ENCODE data around the gene PTX4. TPM values are rescaled to one million over a fixed set of nuclear protein-coding genes. Genes with fewer than 3 reads are reported as not detected.

PTX4 gene
- total and polyA plus RNA-seq, 2 experiments from 2014 or later = not detected

DNA sequence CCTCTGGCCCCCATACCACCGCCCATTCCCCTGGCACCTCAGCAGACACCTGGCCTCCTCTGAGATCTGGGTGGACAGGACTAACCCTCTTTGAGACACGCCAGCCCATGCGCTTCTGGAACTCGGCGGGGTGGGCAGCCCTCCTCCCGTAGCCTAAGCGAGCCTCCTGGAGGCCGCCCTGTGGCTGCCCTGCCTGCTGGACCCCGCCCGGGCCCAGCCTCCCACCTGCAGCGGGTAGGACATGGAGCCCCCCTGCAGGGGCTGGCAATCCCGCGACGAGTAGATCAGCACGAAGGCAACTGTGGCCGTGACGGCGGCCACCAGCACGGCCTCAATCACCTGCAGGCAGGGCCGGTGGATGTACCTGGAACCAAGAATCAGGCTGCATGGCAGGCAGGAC, 36.2 kb downstream of the PTX4 start:
- H3K36me3 ChIP-seq (ENCODE audit: insufficient read depth) = no peaks in the 10 kb centered on the region
- H3K27me3 ChIP-seq (ENCODE audit: insufficient read depth) = no peaks in the 10 kb centered on the region
- TF ChIP-seq, protein P1, sequence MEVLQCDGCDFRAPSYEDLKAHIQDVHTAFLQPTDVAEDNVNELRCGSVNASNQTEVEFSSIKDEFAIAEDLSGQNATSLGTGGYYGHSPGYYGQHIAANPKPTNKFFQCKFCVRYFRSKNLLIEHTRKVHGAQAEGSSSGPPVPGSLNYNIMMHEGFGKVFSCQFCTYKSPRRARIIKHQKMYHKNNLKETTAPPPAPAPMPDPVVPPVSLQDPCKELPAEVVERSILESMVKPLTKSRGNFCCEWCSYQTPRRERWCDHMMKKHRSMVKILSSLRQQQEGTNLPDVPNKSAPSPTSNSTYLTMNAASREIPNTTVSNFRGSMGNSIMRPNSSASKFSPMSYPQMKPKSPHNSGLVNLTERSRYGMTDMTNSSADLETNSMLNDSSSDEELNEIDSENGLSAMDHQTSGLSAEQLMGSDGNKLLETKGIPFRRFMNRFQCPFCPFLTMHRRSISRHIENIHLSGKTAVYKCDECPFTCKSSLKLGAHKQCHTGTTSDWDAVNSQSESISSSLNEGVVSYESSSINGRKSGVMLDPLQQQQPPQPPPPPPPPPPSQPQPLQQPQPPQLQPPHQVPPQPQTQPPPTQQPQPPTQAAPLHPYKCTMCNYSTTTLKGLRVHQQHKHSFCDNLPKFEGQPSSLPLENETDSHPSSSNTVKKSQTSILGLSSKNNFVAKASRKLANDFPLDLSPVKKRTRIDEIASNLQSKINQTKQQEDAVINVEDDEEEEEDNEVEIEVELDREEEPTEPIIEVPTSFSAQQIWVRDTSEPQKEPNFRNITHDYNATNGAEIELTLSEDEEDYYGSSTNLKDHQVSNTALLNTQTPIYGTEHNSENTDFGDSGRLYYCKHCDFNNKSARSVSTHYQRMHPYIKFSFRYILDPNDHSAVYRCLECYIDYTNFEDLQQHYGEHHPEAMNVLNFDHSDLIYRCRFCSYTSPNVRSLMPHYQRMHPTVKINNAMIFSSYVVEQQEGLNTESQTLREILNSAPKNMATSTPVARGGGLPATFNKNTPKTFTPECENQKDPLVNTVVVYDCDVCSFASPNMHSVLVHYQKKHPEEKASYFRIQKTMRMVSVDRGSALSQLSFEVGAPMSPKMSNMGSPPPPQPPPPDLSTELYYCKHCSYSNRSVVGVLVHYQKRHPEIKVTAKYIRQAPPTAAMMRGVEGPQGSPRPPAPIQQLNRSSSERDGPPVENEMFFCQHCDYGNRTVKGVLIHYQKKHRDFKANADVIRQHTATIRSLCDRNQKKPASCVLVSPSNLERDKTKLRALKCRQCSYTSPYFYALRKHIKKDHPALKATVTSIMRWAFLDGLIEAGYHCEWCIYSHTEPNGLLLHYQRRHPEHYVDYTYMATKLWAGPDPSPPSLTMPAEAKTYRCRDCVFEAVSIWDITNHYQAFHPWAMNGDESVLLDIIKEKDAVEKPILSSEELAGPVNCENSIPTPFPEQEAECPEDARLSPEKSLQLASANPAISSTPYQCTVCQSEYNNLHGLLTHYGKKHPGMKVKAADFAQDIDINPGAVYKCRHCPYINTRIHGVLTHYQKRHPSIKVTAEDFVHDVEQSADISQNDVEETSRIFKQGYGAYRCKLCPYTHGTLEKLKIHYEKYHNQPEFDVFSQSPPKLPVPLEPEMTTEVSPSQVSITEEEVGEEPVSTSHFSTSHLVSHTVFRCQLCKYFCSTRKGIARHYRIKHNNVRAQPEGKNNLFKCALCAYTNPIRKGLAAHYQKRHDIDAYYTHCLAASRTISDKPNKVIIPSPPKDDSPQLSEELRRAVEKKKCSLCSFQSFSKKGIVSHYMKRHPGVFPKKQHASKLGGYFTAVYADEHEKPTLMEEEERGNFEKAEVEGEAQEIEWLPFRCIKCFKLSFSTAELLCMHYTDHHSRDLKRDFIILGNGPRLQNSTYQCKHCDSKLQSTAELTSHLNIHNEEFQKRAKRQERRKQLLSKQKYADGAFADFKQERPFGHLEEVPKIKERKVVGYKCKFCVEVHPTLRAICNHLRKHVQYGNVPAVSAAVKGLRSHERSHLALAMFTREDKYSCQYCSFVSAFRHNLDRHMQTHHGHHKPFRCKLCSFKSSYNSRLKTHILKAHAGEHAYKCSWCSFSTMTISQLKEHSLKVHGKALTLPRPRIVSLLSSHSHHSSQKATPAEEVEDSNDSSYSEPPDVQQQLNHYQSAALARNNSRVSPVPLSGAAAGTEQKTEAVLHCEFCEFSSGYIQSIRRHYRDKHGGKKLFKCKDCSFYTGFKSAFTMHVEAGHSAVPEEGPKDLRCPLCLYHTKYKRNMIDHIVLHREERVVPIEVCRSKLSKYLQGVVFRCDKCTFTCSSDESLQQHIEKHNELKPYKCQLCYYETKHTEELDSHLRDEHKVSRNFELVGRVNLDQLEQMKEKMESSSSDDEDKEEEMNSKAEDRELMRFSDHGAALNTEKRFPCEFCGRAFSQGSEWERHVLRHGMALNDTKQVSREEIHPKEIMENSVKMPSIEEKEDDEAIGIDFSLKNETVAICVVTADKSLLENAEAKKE (CRISPR knock-in tag; IDR thresholded peaks at IDR 0.05) = no peak
- no peak for TF ChIP-seq STAT1 (IDR thresholded peaks at IDR 0.05; ENCODE audit: unreplicated experiment)
- no peak for TF ChIP-seq JUNB (IDR thresholded peaks at IDR 0.05; ENCODE audit: unreplicated experiment)
- TF ChIP-seq, protein P2, sequence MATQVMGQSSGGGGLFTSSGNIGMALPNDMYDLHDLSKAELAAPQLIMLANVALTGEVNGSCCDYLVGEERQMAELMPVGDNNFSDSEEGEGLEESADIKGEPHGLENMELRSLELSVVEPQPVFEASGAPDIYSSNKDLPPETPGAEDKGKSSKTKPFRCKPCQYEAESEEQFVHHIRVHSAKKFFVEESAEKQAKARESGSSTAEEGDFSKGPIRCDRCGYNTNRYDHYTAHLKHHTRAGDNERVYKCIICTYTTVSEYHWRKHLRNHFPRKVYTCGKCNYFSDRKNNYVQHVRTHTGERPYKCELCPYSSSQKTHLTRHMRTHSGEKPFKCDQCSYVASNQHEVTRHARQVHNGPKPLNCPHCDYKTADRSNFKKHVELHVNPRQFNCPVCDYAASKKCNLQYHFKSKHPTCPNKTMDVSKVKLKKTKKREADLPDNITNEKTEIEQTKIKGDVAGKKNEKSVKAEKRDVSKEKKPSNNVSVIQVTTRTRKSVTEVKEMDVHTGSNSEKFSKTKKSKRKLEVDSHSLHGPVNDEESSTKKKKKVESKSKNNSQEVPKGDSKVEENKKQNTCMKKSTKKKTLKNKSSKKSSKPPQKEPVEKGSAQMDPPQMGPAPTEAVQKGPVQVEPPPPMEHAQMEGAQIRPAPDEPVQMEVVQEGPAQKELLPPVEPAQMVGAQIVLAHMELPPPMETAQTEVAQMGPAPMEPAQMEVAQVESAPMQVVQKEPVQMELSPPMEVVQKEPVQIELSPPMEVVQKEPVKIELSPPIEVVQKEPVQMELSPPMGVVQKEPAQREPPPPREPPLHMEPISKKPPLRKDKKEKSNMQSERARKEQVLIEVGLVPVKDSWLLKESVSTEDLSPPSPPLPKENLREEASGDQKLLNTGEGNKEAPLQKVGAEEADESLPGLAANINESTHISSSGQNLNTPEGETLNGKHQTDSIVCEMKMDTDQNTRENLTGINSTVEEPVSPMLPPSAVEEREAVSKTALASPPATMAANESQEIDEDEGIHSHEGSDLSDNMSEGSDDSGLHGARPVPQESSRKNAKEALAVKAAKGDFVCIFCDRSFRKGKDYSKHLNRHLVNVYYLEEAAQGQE (IDR thresholded peaks at IDR 0.05; ENCODE audit: unreplicated experiment) = no peak
- TF ChIP-seq EZH2phosphoT487 (IDR thresholded peaks at IDR 0.05; ENCODE audit: unreplicated experiment) = no peak
- TF ChIP-seq POLR2AphosphoS5 (IDR thresholded peaks at IDR 0.05; ENCODE audit: low read depth) = no peak
- TF ChIP-seq EZH2 (IDR thresholded peaks at IDR 0.05; ENCODE audit: low read depth, unreplicated experiment) = no peak
- TF ChIP-seq, protein P3, sequence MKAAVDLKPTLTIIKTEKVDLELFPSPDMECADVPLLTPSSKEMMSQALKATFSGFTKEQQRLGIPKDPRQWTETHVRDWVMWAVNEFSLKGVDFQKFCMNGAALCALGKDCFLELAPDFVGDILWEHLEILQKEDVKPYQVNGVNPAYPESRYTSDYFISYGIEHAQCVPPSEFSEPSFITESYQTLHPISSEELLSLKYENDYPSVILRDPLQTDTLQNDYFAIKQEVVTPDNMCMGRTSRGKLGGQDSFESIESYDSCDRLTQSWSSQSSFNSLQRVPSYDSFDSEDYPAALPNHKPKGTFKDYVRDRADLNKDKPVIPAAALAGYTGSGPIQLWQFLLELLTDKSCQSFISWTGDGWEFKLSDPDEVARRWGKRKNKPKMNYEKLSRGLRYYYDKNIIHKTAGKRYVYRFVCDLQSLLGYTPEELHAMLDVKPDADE (IDR thresholded peaks at IDR 0.05) = no peak
- TF ChIP-seq ZNF114 (CRISPR knock-in tag; IDR thresholded peaks at IDR 0.05) = no peak
- no peak for TF ChIP-seq ZNF331 (CRISPR knock-in tag; IDR thresholded peaks at IDR 0.05; ENCODE audit: low read depth)
- TF ChIP-seq CREB1 (CRISPR knock-in tag; IDR thresholded peaks at IDR 0.05; ENCODE audit: low read depth) = no peak
- TF ChIP-seq, protein P4, sequence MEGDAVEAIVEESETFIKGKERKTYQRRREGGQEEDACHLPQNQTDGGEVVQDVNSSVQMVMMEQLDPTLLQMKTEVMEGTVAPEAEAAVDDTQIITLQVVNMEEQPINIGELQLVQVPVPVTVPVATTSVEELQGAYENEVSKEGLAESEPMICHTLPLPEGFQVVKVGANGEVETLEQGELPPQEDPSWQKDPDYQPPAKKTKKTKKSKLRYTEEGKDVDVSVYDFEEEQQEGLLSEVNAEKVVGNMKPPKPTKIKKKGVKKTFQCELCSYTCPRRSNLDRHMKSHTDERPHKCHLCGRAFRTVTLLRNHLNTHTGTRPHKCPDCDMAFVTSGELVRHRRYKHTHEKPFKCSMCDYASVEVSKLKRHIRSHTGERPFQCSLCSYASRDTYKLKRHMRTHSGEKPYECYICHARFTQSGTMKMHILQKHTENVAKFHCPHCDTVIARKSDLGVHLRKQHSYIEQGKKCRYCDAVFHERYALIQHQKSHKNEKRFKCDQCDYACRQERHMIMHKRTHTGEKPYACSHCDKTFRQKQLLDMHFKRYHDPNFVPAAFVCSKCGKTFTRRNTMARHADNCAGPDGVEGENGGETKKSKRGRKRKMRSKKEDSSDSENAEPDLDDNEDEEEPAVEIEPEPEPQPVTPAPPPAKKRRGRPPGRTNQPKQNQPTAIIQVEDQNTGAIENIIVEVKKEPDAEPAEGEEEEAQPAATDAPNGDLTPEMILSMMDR (conservative IDR thresholded peaks at IDR 0.05; ENCODE audit: low read depth in 2 of 2) = no peak
- TF ChIP-seq NANOG (IDR thresholded peaks at IDR 0.05; ENCODE audit: borderline replicate concordance) = no peak
- no peak for DNase-seq (ENCODE audit: low spot score)
- H3K4me1 Mint-ChIP-seq = no peaks in the 10 kb centered on the region
- H4K20me1 ChIP-seq (replicated peaks; ENCODE audit: insufficient read depth) = no peaks in the 10 kb centered on the region
- H3K27me3 Mint-ChIP-seq (ENCODE audit: insufficient read depth, low read depth, poor library complexity) = peaks cover 9% of the 10 kb centered on the region
- H3K4me3 ChIP-seq = no peak overlapping the region
- no peak overlapping the region for H3K4me2 ChIP-seq
- no peak overlapping the region for H3K27ac ChIP-seq (ENCODE audit: low read depth)
- no peak overlapping the region for H3K27ac Mint-ChIP-seq
- H3K4me1 ChIP-seq (ENCODE audit: insufficient read depth) = no peaks in the 10 kb centered on the region
- H3K36me3 Mint-ChIP-seq (ENCODE audit: low read depth) = peaks cover 12% of the 10 kb centered on the region
- no peaks in the 10 kb centered on the region for H3F3A ChIP-seq (replicated peaks; ENCODE audit: low read depth)
- no peak for ATAC-seq
- no peaks in the 10 kb centered on the region for H3K9me2 ChIP-seq (ENCODE audit: insufficient read depth)
- H3K4me3 Mint-ChIP-seq = no peak overlapping the region
- H2AFZ ChIP-seq = no peak overlapping the region
- H3K79me2 ChIP-seq (replicated peaks; ENCODE audit: insufficient read depth) = no peaks in the 10 kb centered on the region
- no peaks in the 10 kb centered on the region for H3K9me3 Mint-ChIP-seq
